Testis (tissue), 2 donors: ENCODE results near the gene GABRA4.

Experiments
- POLR2A ChIP-seq: fragments of 450-650 bp; IDR thresholded peaks from one replicate; pipeline ENCODE4 v1.6.1; 2017; ENCODE audit warnings: antibody characterized with exemption, mild to moderate bottlenecking, moderate library complexity
- TF ChIP-seq, protein P1 (sequence below), 3 experiments: fragments of 450-650 bp in 2 of 3; fragments of 200-600 bp in 1 of 3; sonication (generic) in 1 of 3; IDR thresholded peaks; one replicate each; pipeline ENCODE4 v1.5.1; 2016 to 2019; ENCODE audit warnings: antibody characterized with exemption in 3 of 3, mild to moderate bottlenecking in 2 of 3, moderate library complexity in 1 of 3

DNA sequence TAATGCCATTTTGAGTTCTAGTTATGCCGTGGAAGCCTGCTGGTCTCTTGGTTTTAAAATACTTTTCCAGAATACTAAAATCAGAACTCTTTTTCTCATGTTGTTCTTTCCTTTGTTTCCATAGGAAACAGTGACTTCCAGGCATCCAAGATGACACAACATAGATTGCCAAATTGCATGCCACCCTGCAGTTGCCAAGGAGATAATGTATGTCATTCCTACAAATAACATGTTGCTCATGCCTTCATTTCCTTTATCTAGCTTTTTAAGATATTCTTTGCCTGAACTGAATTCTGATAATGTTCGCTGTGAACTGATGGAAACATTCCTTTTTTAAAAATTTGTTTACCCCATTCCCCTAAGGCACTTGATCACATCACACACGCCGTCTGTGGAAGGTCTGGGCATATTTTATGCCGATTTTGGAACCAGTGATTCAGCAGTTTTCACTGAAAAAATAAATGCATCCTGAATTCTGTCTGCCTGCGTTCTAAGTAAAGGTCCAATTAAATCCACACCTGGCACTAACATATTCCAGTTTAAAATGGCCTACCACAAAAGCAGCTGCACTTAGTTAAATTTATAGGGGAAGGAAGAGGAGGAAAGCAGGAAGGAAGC is 46.4 kb downstream of the GABRA4 start:
- TF ChIP-seq, protein P1, sequence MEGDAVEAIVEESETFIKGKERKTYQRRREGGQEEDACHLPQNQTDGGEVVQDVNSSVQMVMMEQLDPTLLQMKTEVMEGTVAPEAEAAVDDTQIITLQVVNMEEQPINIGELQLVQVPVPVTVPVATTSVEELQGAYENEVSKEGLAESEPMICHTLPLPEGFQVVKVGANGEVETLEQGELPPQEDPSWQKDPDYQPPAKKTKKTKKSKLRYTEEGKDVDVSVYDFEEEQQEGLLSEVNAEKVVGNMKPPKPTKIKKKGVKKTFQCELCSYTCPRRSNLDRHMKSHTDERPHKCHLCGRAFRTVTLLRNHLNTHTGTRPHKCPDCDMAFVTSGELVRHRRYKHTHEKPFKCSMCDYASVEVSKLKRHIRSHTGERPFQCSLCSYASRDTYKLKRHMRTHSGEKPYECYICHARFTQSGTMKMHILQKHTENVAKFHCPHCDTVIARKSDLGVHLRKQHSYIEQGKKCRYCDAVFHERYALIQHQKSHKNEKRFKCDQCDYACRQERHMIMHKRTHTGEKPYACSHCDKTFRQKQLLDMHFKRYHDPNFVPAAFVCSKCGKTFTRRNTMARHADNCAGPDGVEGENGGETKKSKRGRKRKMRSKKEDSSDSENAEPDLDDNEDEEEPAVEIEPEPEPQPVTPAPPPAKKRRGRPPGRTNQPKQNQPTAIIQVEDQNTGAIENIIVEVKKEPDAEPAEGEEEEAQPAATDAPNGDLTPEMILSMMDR (IDR thresholded peaks at IDR 0.05), result no peak
- no peak for TF ChIP-seq POLR2A
